Neural cell (in vitro differentiated cells): ENCODE results near the gene C17orf113. TPM values are rescaled to one million over a fixed set of nuclear protein-coding genes. Genes with fewer than 3 reads are reported as not detected.

Source experiments
- H2AFZ ChIP-seq: fragments of 200-600, 300-800 bp; sonication (generic), shearing (Covaris generic); 2 replicates; pipeline ENCODE4 v1.6.0; 2014; ENCODE audit warnings: low read depth, mild to moderate bottlenecking, antibody characterized with exemption, low read length, moderate library complexity
- H3F3A ChIP-seq: fragments of 200-600 bp; shearing (Covaris generic); 2 replicates; pipeline ENCODE4 v1.6.1; 2016; ENCODE audit warnings: mild to moderate bottlenecking, moderate library complexity, mixed read lengths, antibody characterized with exemption, low read length; ENCODE audit not compliant: insufficient read depth, poor library complexity, severe bottlenecking
- H3K27ac ChIP-seq: fragments of 200-600, 300-800 bp; sonication (generic), shearing (Covaris generic); 2 replicates; pipeline ENCODE4 v1.5.1; 2014; ENCODE audit warnings: mild to moderate bottlenecking, low read length, moderate library complexity
- H3K27me3 ChIP-seq: fragments of 300-800, 200-600 bp; sonication (generic), shearing (Covaris generic); 2 replicates; pipeline ENCODE4 v1.6.0; 2014; ENCODE audit warnings: mild to moderate bottlenecking, low read depth, low read length, moderate library complexity; ENCODE audit not compliant: insufficient read depth
- H3K36me3 ChIP-seq: fragments of 300-800, 200-600 bp; sonication (generic), shearing (Covaris generic); 2 replicates; pipeline ENCODE4 v1.5.1; 2014; ENCODE audit warnings: mild to moderate bottlenecking, antibody characterized with exemption, low read length, moderate library complexity; ENCODE audit not compliant: insufficient read depth
- H3K4me2 ChIP-seq: fragments of 300-800, 200-600 bp; sonication (generic), shearing (Covaris generic); 2 replicates; pipeline ENCODE4 v1.6.0; 2014; ENCODE audit warnings: mild to moderate bottlenecking, low read length
- H3K4me3 ChIP-seq: fragments of 300-800, 200-600 bp; sonication (generic), shearing (Covaris generic); 2 replicates; pipeline ENCODE4 v1.5.1; 2014; ENCODE audit warnings: mild to moderate bottlenecking, low read length, moderate library complexity
- H3K79me2 ChIP-seq: fragments of 200-600 bp; shearing (Covaris generic); replicated peaks from 2 replicates; pipeline ENCODE4 v1.6.0; 2014; ENCODE audit warnings: mild to moderate bottlenecking, low read length, moderate library complexity; ENCODE audit not compliant: insufficient read depth
- H3K9ac ChIP-seq: fragments of 300-800, 200-600 bp; sonication (generic), shearing (Covaris generic); 2 replicates; pipeline ENCODE4 v1.6.1; 2016; ENCODE audit warnings: mild to moderate bottlenecking, low read length, mixed read lengths
- H3K9me2 ChIP-seq: fragments of 200-600 bp; shearing (Covaris generic); 2 replicates; pipeline ENCODE4 v1.6.1; 2016; ENCODE audit warnings: mild to moderate bottlenecking, low read length, mixed read lengths; ENCODE audit not compliant: insufficient read depth
- H3K9me3 ChIP-seq: fragments of 200-600, 300-800 bp; sonication (generic), shearing (Covaris generic); 2 replicates; pipeline ENCODE4 v1.6.1; 2016; ENCODE audit warnings: mild to moderate bottlenecking, mixed run types, low read length, moderate library complexity, mixed read lengths
- H4K20me1 ChIP-seq: fragments of 200-600 bp; shearing (Covaris generic); 2 replicates; pipeline ENCODE4 v1.6.1; 2016; ENCODE audit warnings: mild to moderate bottlenecking, mixed run types; ENCODE audit not compliant: insufficient read depth
- CTCF ChIP-seq: fragments of 450-650 bp; IDR thresholded peaks from 2 replicates; pipeline ENCODE4 v1.5.1; 2014; ENCODE audit warnings: antibody characterized with exemption, mild to moderate bottlenecking, moderate library complexity; ENCODE audit not compliant: poor library complexity, severe bottlenecking
- EP300 ChIP-seq: fragments of 450-650 bp; conservative IDR thresholded peaks from 2 replicates; pipeline ENCODE4 v1.6.1; 2014; ENCODE audit warnings: antibody characterized with exemption, mild to moderate bottlenecking, moderate library complexity; ENCODE audit not compliant: poor library complexity, severe bottlenecking
- EZH2 ChIP-seq: fragments of 200-600, 300-800 bp; shearing (Covaris generic), sonication (generic); IDR thresholded peaks from 2 replicates; pipeline ENCODE4 v1.6.1; 2014; ENCODE audit warnings: antibody characterized with exemption, low read length, borderline replicate concordance, mild to moderate bottlenecking; ENCODE audit not compliant: insufficient read depth, poor library complexity, severe bottlenecking
- MXI1 ChIP-seq: fragments of 450-650 bp; conservative IDR thresholded peaks from 2 replicates; pipeline ENCODE4 v1.6.1; 2014; ENCODE audit warnings: antibody characterized with exemption, mild to moderate bottlenecking; ENCODE audit not compliant: poor library complexity, severe bottlenecking
- POLR2AphosphoS5 ChIP-seq: IDR thresholded peaks from 2 replicates; pipeline ENCODE4 v1.6.1; 2012
- RAD21 ChIP-seq: fragments of 450-650 bp; conservative IDR thresholded peaks from 2 replicates; pipeline ENCODE4 v1.6.1; 2014; ENCODE audit warnings: antibody characterized with exemption, mild to moderate bottlenecking, moderate library complexity
- REST ChIP-seq: IDR thresholded peaks from 2 replicates; pipeline ENCODE4 v1.6.1; 2012; ENCODE audit warnings: borderline replicate concordance
- SMC3 ChIP-seq: fragments of 450-650 bp; conservative IDR thresholded peaks from 2 replicates; pipeline ENCODE4 v1.6.1; 2014; ENCODE audit warnings: antibody characterized with exemption, mild to moderate bottlenecking, moderate library complexity; ENCODE audit not compliant: poor library complexity
- TAF1 ChIP-seq: IDR thresholded peaks from 2 replicates; pipeline ENCODE4 v1.6.1; 2012; ENCODE audit warnings: low read depth
- polyA plus RNA-seq: library from polyadenylated mRNA; depleted of rRNA; stranded (reverse); fragments of >200 nt; gene quantifications from 2 replicates; pipeline ENCODE4 v1.2.3, GENCODE V29; 2014

Gene C17orf113
- polyA plus RNA-seq, 1 donor from 2014 or later: 5.2 TPM

- H3K27ac ChIP-seq: no peak overlapping the region
- no peaks in the 10 kb centered on the region for H3K79me2 ChIP-seq
- TF ChIP-seq POLR2AphosphoS5 (no peak), EZH2 (no peak), REST (no peak), TAF1 (no peak), RAD21 (no peak), EP300 (no peak), SMC3 (no peak), MXI1 (no peak), CTCF (no peak)
- H3K9me2 ChIP-seq: no peaks in the 10 kb centered on the region
- H3K27me3 ChIP-seq: peaks cover 7% of the 10 kb centered on the region
- H3K4me2 ChIP-seq: no peak overlapping the region
- H3K36me3 ChIP-seq: no peaks in the 10 kb centered on the region
- H3K9me3 ChIP-seq: no peaks in the 10 kb centered on the region
- no peak overlapping the region for H2AFZ ChIP-seq
- no peak overlapping the region for H3K9ac ChIP-seq
- H4K20me1 ChIP-seq: no peaks in the 10 kb centered on the region
- peak overlapping the region; percentile 83 for H3K4me3 ChIP-seq
- H3F3A ChIP-seq: no peaks in the 10 kb centered on the region
Observed at GRCh38 chr17:42051013-42051400, 606 bp upstream of the C17orf113 start.

GRCh38 chr17:42049834-42050392 lies 488 bp downstream of the C17orf113 start:
- Histone ChIP-seq H3K4me2 (peak overlapping the region; percentile 17), H3K27ac (no peak overlapping the region), H4K20me1 (no peaks in the 10 kb centered on the region), H3K27me3 (peaks cover 7% of the 10 kb centered on the region), H3F3A (no peaks in the 10 kb centered on the region), H3K79me2 (no peaks in the 10 kb centered on the region), H3K9me2 (no peaks in the 10 kb centered on the region), H3K36me3 (no peaks in the 10 kb centered on the region), H2AFZ (peak overlapping the region; percentile 60), H3K9me3 (no peaks in the 10 kb centered on the region), H3K4me3 (peak overlapping the region; percentile 83), H3K9ac (peak overlapping the region; percentile 71)
- TF ChIP-seq MXI1: no peak
- TF ChIP-seq CTCF: no peak
- no peak for TF ChIP-seq RAD21
- TF ChIP-seq SMC3: no peak
- TF ChIP-seq TAF1: no peak
- TF ChIP-seq REST: no peak
- no peak for TF ChIP-seq POLR2AphosphoS5
- no peak for TF ChIP-seq EZH2
- TF ChIP-seq EP300: no peak
